Measurements from ENCODE around the gene SELE. TPM values are rescaled to one million over a fixed set of nuclear protein-coding genes. Genes with fewer than 3 reads are reported as not detected.
A peak's percentile ranks its signal among the peaks of the same experiment; 100 is the strongest.

SELE gene
- total and polyA plus RNA-seq, 9 of the 15 experiments (the other 6 are each of a cell fraction or from before 2014, with no cell fraction given), result 0.08 TPM; not detected in 8

DNA sequence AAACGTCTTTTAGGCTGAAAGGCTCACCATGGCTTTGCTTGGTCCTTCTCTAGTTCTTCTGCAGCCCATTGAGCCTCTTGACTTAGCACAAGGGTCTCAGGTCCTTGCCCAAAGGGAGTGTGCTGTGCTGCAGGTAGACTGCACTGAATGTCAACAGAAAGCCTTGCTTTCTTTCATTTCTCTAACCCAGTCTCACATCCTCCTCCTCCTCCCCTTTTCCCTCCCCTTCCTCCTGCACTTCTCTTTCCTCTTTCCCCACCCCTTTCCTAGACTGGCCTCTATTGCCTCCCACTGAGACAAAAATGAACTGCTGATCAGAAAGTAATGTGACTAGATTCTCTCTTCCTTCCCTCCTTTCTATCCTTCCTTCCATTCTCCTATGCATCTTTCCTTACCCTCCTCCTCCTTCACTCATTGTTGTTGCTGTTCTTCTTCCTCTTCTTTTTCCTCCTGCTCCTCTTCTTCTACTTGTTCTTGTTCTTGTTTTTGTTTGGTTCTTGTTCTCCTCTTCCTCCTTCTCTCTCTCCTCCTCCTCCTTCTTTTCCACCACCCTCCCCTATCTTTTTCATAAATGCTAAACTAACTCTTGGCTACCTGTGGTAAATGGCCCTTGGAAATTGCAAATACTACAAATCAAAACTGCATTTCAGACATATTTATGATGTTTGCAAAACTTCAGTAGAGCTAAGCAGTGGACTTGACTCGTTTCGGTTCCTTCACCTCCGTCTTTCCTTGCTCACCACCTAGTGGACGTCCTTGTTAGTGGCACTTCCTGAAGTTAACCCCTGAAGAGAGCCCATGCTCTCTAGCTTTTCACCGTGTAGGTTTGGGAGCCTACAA is 22.2 kb downstream of the SELE start, which contains the start of gene SELL (continued):
- no peak for TF ChIP-seq E2F3 (CRISPR knock-in tag; IDR thresholded peaks at IDR 0.05)
- no peak for TF ChIP-seq NR1H2 (CRISPR knock-in tag; IDR thresholded peaks at IDR 0.05)
- TF ChIP-seq HDAC6 (IDR thresholded peaks at IDR 0.05; ENCODE audit: low read depth, low read length), result no peak
- TF ChIP-seq, protein P1, sequence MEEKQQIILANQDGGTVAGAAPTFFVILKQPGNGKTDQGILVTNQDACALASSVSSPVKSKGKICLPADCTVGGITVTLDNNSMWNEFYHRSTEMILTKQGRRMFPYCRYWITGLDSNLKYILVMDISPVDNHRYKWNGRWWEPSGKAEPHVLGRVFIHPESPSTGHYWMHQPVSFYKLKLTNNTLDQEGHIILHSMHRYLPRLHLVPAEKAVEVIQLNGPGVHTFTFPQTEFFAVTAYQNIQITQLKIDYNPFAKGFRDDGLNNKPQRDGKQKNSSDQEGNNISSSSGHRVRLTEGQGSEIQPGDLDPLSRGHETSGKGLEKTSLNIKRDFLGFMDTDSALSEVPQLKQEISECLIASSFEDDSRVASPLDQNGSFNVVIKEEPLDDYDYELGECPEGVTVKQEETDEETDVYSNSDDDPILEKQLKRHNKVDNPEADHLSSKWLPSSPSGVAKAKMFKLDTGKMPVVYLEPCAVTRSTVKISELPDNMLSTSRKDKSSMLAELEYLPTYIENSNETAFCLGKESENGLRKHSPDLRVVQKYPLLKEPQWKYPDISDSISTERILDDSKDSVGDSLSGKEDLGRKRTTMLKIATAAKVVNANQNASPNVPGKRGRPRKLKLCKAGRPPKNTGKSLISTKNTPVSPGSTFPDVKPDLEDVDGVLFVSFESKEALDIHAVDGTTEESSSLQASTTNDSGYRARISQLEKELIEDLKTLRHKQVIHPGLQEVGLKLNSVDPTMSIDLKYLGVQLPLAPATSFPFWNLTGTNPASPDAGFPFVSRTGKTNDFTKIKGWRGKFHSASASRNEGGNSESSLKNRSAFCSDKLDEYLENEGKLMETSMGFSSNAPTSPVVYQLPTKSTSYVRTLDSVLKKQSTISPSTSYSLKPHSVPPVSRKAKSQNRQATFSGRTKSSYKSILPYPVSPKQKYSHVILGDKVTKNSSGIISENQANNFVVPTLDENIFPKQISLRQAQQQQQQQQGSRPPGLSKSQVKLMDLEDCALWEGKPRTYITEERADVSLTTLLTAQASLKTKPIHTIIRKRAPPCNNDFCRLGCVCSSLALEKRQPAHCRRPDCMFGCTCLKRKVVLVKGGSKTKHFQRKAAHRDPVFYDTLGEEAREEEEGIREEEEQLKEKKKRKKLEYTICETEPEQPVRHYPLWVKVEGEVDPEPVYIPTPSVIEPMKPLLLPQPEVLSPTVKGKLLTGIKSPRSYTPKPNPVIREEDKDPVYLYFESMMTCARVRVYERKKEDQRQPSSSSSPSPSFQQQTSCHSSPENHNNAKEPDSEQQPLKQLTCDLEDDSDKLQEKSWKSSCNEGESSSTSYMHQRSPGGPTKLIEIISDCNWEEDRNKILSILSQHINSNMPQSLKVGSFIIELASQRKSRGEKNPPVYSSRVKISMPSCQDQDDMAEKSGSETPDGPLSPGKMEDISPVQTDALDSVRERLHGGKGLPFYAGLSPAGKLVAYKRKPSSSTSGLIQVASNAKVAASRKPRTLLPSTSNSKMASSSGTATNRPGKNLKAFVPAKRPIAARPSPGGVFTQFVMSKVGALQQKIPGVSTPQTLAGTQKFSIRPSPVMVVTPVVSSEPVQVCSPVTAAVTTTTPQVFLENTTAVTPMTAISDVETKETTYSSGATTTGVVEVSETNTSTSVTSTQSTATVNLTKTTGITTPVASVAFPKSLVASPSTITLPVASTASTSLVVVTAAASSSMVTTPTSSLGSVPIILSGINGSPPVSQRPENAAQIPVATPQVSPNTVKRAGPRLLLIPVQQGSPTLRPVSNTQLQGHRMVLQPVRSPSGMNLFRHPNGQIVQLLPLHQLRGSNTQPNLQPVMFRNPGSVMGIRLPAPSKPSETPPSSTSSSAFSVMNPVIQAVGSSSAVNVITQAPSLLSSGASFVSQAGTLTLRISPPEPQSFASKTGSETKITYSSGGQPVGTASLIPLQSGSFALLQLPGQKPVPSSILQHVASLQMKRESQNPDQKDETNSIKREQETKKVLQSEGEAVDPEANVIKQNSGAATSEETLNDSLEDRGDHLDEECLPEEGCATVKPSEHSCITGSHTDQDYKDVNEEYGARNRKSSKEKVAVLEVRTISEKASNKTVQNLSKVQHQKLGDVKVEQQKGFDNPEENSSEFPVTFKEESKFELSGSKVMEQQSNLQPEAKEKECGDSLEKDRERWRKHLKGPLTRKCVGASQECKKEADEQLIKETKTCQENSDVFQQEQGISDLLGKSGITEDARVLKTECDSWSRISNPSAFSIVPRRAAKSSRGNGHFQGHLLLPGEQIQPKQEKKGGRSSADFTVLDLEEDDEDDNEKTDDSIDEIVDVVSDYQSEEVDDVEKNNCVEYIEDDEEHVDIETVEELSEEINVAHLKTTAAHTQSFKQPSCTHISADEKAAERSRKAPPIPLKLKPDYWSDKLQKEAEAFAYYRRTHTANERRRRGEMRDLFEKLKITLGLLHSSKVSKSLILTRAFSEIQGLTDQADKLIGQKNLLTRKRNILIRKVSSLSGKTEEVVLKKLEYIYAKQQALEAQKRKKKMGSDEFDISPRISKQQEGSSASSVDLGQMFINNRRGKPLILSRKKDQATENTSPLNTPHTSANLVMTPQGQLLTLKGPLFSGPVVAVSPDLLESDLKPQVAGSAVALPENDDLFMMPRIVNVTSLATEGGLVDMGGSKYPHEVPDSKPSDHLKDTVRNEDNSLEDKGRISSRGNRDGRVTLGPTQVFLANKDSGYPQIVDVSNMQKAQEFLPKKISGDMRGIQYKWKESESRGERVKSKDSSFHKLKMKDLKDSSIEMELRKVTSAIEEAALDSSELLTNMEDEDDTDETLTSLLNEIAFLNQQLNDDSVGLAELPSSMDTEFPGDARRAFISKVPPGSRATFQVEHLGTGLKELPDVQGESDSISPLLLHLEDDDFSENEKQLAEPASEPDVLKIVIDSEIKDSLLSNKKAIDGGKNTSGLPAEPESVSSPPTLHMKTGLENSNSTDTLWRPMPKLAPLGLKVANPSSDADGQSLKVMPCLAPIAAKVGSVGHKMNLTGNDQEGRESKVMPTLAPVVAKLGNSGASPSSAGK (IDR thresholded peaks at IDR 0.05), result no peak
- 0 out of 2 replicates have a peak, but pooled peaks have one; percentile 14 for TF ChIP-seq DNMT1 (IDR thresholded peaks at IDR 0.05)
- TF ChIP-seq, protein P2, sequence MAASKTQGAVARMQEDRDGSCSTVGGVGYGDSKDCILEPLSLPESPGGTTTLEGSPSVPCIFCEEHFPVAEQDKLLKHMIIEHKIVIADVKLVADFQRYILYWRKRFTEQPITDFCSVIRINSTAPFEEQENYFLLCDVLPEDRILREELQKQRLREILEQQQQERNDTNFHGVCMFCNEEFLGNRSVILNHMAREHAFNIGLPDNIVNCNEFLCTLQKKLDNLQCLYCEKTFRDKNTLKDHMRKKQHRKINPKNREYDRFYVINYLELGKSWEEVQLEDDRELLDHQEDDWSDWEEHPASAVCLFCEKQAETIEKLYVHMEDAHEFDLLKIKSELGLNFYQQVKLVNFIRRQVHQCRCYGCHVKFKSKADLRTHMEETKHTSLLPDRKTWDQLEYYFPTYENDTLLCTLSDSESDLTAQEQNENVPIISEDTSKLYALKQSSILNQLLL (CRISPR knock-in tag; IDR thresholded peaks at IDR 0.05; ENCODE audit: borderline replicate concordance), result no peak
- no peak for TF ChIP-seq SRSF9 (IDR thresholded peaks at IDR 0.05; ENCODE audit: borderline replicate concordance, low read depth, low read length)
- TF ChIP-seq BCOR (IDR thresholded peaks at IDR 0.05), result no peak
- TF ChIP-seq LARP7 (IDR thresholded peaks at IDR 0.05), result 0 out of 2 replicates have a peak, but pooled peaks have one; percentile 53
- no peak for TF ChIP-seq RAD51 (IDR thresholded peaks at IDR 0.05; ENCODE audit: borderline replicate concordance, low read depth)
- no peak for TF ChIP-seq HMGN3 (IDR thresholded peaks at IDR 0.05; ENCODE audit: borderline replicate concordance, extremely low read depth, insufficient read length, low read depth, low read length)
- 0 out of 2 replicates have a peak, but pooled peaks have one; percentile 37 for TF ChIP-seq ELF2 (CRISPR knock-in tag; IDR thresholded peaks at IDR 0.05)
- no peak for TF ChIP-seq GATAD2B (IDR thresholded peaks at IDR 0.05; ENCODE audit: borderline replicate concordance)
- no peak for TF ChIP-seq ZNF143 (CRISPR knock-in tag; IDR thresholded peaks at IDR 0.05)
- no peak for TF ChIP-seq NUFIP1 (IDR thresholded peaks at IDR 0.05; ENCODE audit: partially characterized antibody)

Data from K562 (cell line).